Calu3 (cell line): ENCODE data around the gene ILDR2. TPM values are rescaled to one million over a fixed set of nuclear protein-coding genes. Genes with fewer than 3 reads are reported as not detected.

ENCODE experiments used
- BruUV-seq: library from RNA; stranded (reverse); fragments of 400-500 nt; replicated peaks from 2 replicates; lab custom pipeline; 2021; lab: Mats Ljungman, UMichigan
- CTCF ChIA-PET: fragments of 300-600 bp; sonication (Branson Sonifier 250); formaldehyde crosslinking; loops from one replicate; lab custom pipeline; 2022; ENCODE audit warnings: antibody characterized with exemption; lab: Charles Lee
- DNase-seq: peaks from one replicate; pipeline ENCODE4 v3.0.0; 2022
- H3K27ac Mint-ChIP-seq: one replicate; pipeline ENCODE4 v1.8.0; 2022; ENCODE audit warnings: mixed read lengths; ENCODE audit not compliant: unreplicated experiment
- H3K27me3 Mint-ChIP-seq: one replicate; pipeline ENCODE4 v1.8.0; 2022; ENCODE audit warnings: mixed read lengths; ENCODE audit not compliant: unreplicated experiment
- H3K36me3 Mint-ChIP-seq: one replicate; pipeline ENCODE4 v1.8.0; 2022; ENCODE audit warnings: mild to moderate bottlenecking, moderate library complexity, mixed read lengths; ENCODE audit not compliant: insufficient read depth, unreplicated experiment
- H3K4me1 Mint-ChIP-seq: one replicate; pipeline ENCODE4 v1.8.0; 2022; ENCODE audit warnings: mild to moderate bottlenecking, low read depth, mixed read lengths; ENCODE audit not compliant: unreplicated experiment
- H3K4me3 Mint-ChIP-seq: one replicate; pipeline ENCODE4 v1.8.0; 2022; ENCODE audit warnings: mild to moderate bottlenecking, low read depth, moderate library complexity, mixed read lengths; ENCODE audit not compliant: unreplicated experiment
- H3K9me3 Mint-ChIP-seq: one replicate; pipeline ENCODE4 v1.8.0; 2022; ENCODE audit warnings: low read depth, mixed read lengths; ENCODE audit not compliant: unreplicated experiment
- CTCF ChIP-seq: fragments of 200-600 bp; IDR thresholded peaks from one replicate; pipeline ENCODE4 v1.8.0; 2022; ENCODE audit warnings: antibody characterized with exemption; ENCODE audit not compliant: unreplicated experiment
- intact Hi-C: fragments of 100-400 bp; cut with micrococcal nuclease; formaldehyde crosslinking; loops from one replicate; pipeline ENCODE4 v1.10.0; 2022; ENCODE audit not compliant: unreplicated experiment
- total RNA-seq: library from RNA; stranded (reverse); gene quantifications from 2 replicates; pipeline ENCODE4 v1.2.3, GENCODE V29; 2022

The ILDR2 gene
- total RNA-seq, 1 experiment from 2014 or later = 1.9 TPM

- H3K4me3 Mint-ChIP-seq = no peak overlapping the region
- TF ChIP-seq CTCF = no peak
- BruUV-seq = no TSS peak
- intact Hi-C loops = no loop called here
- peaks cover 21% of the 10 kb centered on the region for H3K27me3 Mint-ChIP-seq
- no peak overlapping the region for H3K27ac Mint-ChIP-seq
- CTCF ChIA-PET = no interaction called here
- DNase-seq = no peak
- no peaks in the 10 kb centered on the region for H3K9me3 Mint-ChIP-seq
- no peaks in the 10 kb centered on the region for H3K36me3 Mint-ChIP-seq
- H3K4me1 Mint-ChIP-seq = no peaks in the 10 kb centered on the region
Observed at GRCh38 chr1:167013108-167013929, 38.0 kb upstream of the ILDR2 start.

GRCh38 chr1:167012570-167012969, 37.2 kb upstream of the ILDR2 start:
- no peak for DNase-seq
- H3K9me3 Mint-ChIP-seq = no peaks in the 10 kb centered on the region
- CTCF ChIA-PET = no interaction called here

GRCh38 chr1:167011560-167012191, 36.3 kb upstream of the ILDR2 start:
- no peak for TF ChIP-seq CTCF
- intact Hi-C loops = no loop called here
- no TSS peak for BruUV-seq
- no peak for DNase-seq
- Mint-ChIP-seq H3K9me3 (no peaks in the 10 kb centered on the region), H3K36me3 (no peaks in the 10 kb centered on the region), H3K27ac (no peak overlapping the region), H3K4me3 (no peak overlapping the region), H3K4me1 (no peaks in the 10 kb centered on the region), H3K27me3 (peaks cover 21% of the 10 kb centered on the region)
- CTCF ChIA-PET = no interaction called here

More at GRCh38 chr1:167012570-167012969, 37.2 kb upstream of the ILDR2 start:
- TF ChIP-seq CTCF = no peak
- Mint-ChIP-seq H3K27ac (no peak overlapping the region), H3K27me3 (peaks cover 21% of the 10 kb centered on the region), H3K4me1 (no peaks in the 10 kb centered on the region), H3K4me3 (no peak overlapping the region), H3K36me3 (no peaks in the 10 kb centered on the region)
- BruUV-seq = no TSS peak
- intact Hi-C loops = no loop called here

- CTCF ChIA-PET = interaction anchor here (0.6 to 1.2 kb wide), 4 partner anchors 15 to 217 kb away, joined by 3 to 5 read pairs (median 4); no protein-coding TSS in a partner anchor
Observed at GRCh38 chr1:167003711-167004110, 28.4 kb upstream of the ILDR2 start.

More at GRCh38 chr1:167003711-167004110, 28.4 kb upstream of the ILDR2 start:
- no peaks in the 10 kb centered on the region for H3K27me3 Mint-ChIP-seq
- intact Hi-C loops = no loop called here
- peak; percentile 11 for DNase-seq
- H3K27ac Mint-ChIP-seq = peak overlapping the region; percentile 52
- H3K4me3 Mint-ChIP-seq = peak overlapping the region; percentile 7
- no peaks in the 10 kb centered on the region for H3K36me3 Mint-ChIP-seq
- no peak for TF ChIP-seq CTCF
- no TSS peak for BruUV-seq
- no peaks in the 10 kb centered on the region for H3K9me3 Mint-ChIP-seq
- H3K4me1 Mint-ChIP-seq = peaks cover 16% of the 10 kb centered on the region
